ENCODE measurements around the gene SAMD11.

- no peak for TF ChIP-seq POLR2AphosphoS5 (IDR thresholded peaks at IDR 0.05)
- no peak for TF ChIP-seq CTCF (IDR thresholded peaks at IDR 0.05)
- TF ChIP-seq POLR2A (IDR thresholded peaks at IDR 0.05), result no peak
- TF ChIP-seq EP300 (IDR thresholded peaks at IDR 0.05), result no peak
Observed at GRCh38 chr1:960363-961131, 36.8 kb downstream of the SAMD11 start, which contains the start of gene KLHL17.
